OCI-LY3 (cell line): ENCODE data around the gene DENND1A.

Source experiments
- EZH2phosphoT487 ChIP-seq: fragments of 200-600 bp; shearing (Covaris generic); IDR thresholded peaks from 2 replicates; pipeline ENCODE4 v1.6.1; 2018; ENCODE audit warnings: antibody characterized with exemption, mixed run types, low read depth
- TF ChIP-seq, protein P1 (sequence below): fragments of 200-600, 300-600 bp; sonication (generic); IDR thresholded peaks from 2 replicates; pipeline ENCODE4 v1.5.1; 2014; ENCODE audit warnings: antibody characterized with exemption, low read length, low read depth

DNA sequence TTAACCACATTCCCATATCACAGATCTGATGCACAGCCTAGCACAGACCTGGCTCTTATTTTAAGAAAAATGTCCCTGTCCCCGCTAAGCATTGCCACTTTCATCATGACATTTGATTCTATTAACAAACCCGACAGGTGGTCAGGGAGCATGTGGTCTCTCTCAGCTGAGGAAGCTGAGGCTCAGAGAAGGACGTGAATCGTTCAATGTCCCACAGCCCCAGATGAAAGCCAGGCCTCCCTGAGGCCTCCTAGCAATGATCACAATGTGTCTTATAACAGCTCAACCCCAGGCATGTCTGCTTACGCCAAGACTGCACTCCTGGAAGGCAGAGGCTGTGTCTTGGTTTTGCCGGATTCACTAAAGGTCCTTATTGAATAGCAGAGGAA is 584.4 kb downstream of the DENND1A start:
- TF ChIP-seq, protein P1, sequence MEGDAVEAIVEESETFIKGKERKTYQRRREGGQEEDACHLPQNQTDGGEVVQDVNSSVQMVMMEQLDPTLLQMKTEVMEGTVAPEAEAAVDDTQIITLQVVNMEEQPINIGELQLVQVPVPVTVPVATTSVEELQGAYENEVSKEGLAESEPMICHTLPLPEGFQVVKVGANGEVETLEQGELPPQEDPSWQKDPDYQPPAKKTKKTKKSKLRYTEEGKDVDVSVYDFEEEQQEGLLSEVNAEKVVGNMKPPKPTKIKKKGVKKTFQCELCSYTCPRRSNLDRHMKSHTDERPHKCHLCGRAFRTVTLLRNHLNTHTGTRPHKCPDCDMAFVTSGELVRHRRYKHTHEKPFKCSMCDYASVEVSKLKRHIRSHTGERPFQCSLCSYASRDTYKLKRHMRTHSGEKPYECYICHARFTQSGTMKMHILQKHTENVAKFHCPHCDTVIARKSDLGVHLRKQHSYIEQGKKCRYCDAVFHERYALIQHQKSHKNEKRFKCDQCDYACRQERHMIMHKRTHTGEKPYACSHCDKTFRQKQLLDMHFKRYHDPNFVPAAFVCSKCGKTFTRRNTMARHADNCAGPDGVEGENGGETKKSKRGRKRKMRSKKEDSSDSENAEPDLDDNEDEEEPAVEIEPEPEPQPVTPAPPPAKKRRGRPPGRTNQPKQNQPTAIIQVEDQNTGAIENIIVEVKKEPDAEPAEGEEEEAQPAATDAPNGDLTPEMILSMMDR: no peak
- no peak for TF ChIP-seq EZH2phosphoT487
